Heart left ventricle (tissue), 13 donors: Measurements from ENCODE around the gene DIAPH2.

ENCODE experiments used
- POLR2A ChIP-seq, 2 donors: fragments of 450-650 bp; IDR thresholded peaks; one replicate each; pipeline ENCODE4 v1.6.1; 2017; ENCODE audit warnings: antibody characterized with exemption in 2 of 2, mild to moderate bottlenecking in 2 of 2, moderate library complexity in 2 of 2
- TF ChIP-seq, protein P1 (sequence below), 12 donors: fragments of 200-600 bp; sonication (generic) in 4 of 12; IDR thresholded peaks; one replicate each; pipeline versions ENCODE4 v1.5.0 to v1.8.0; 2018 to 2022; ENCODE audit warnings: antibody characterized with exemption in 12 of 12, mild to moderate bottlenecking in 5 of 12
- donor health status: ischemic (EF 13 %, LVEDD 7.1; RV severe dilation, severe dysfunction).
- donor health status: DM: no; HTN: yes; CAD: no.
- donor health status: DM: no; HTN: no; CAD: no.
- donor health status: ischemic (EF 25% LVEDD 6.9; RV normal size, moderate dysfunction).
- donor health status: ischemic (EF 25% LVEDD 5.7; RV mildly dilated, moderate dysfunction).
- donor health status: ischemic (EF 35%, LVEDD 5.7; RV mildly dilated, moderate dysfunction).
- donor health status: nonischemic (EF 11% LVEDD 7.7; RV severe dilation, severe dysfunction).
- donor health status: DM: yes; HTN: yes; CAD: no.
- donor health status: PGD.
- donor health status: ischemic (EF 29% LVEDD 5.4; RV normal size, mild dysfunction).
- donor health status: nonischemic (EF 23%, LVEDD 6.1; RV moderate dilation, normal function).

DNA sequence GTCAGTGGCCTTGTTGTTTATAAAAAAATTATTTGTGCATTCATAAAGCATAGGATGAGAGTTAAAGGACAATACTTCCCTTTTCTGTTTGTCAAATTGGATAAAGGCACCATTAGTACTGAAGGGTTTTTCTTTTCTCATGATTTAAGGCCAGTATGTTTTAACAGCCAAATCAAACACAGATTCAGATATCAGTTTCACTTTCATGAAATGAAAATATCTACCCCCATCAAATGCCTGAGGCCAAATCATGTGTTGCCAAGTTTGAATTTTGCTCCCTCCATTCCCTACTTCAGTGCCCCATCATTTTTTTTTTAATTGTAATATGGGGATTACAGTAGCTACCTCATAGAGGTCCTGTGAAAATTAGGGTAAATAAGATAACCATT, 944.9 kb downstream of the DIAPH2 start:
- TF ChIP-seq POLR2A (IDR thresholded peaks at IDR 0.05) = no peak
- TF ChIP-seq, protein P1, sequence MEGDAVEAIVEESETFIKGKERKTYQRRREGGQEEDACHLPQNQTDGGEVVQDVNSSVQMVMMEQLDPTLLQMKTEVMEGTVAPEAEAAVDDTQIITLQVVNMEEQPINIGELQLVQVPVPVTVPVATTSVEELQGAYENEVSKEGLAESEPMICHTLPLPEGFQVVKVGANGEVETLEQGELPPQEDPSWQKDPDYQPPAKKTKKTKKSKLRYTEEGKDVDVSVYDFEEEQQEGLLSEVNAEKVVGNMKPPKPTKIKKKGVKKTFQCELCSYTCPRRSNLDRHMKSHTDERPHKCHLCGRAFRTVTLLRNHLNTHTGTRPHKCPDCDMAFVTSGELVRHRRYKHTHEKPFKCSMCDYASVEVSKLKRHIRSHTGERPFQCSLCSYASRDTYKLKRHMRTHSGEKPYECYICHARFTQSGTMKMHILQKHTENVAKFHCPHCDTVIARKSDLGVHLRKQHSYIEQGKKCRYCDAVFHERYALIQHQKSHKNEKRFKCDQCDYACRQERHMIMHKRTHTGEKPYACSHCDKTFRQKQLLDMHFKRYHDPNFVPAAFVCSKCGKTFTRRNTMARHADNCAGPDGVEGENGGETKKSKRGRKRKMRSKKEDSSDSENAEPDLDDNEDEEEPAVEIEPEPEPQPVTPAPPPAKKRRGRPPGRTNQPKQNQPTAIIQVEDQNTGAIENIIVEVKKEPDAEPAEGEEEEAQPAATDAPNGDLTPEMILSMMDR (IDR thresholded peaks at IDR 0.05) = no peak
